ENCODE measurements around the gene AADACL3. TPM values are rescaled to one million over a fixed set of nuclear protein-coding genes. Genes with fewer than 3 reads are reported as not detected.

The AADACL3 gene
- polyA plus RNA-seq, 12 donors, result not detected

- DNase-seq, result no peak
Observed at GRCh38 chr1:12769031-12769430, 53.1 kb downstream of the AADACL3 start.

DNA sequence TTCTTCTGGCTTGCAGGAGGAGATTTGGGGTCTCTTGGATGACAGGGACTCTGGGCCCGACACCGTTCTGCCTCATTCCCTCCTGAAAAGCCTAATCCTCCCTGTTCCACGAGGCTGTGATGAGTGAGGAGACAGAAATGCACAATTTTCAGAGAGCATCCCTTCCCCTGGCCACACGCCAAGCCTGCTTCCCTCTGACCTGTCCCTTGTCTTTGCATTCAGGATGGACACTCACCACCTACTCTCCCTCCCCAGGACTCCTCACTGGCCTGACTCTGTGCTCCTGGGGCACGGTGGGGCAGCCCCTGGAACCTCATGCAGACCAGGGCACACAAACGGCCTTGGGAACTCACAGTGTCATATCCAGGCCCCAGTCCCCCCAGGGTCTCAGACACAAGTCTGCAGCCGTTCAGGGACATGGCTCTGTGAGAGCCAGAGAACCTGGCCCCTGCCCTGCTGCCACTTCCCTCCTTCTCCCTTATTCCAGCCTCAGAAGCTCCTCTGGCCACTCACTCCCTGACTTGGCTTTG lies 54.1 kb downstream of the AADACL3 start:
- DNase-seq, result no peak

DNA sequence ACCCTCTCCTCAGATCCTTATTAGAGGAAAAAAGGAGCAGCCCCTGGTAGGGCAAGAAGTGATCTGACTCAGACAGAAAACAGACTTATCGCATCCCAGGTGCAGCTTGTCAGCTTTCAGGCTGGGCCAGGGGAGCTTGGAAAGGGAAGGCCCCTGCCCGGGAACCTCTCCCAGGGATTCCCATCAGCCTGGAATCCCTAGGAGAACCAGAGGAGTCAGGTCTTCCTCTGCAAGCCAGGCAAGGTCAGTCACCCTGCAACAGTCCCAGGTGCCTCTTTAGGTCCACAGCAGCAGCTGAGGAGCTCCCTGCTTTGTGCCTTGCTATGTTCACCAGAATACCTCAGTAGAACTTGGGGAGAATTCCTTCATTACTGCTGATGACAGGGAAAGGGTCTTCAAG lies 54.7 kb downstream of the AADACL3 start:
- DNase-seq, result no peak

GRCh38 chr1:12771186-12771585 lies 55.3 kb downstream of the AADACL3 start:
- DNase-seq, result no peak

DNA sequence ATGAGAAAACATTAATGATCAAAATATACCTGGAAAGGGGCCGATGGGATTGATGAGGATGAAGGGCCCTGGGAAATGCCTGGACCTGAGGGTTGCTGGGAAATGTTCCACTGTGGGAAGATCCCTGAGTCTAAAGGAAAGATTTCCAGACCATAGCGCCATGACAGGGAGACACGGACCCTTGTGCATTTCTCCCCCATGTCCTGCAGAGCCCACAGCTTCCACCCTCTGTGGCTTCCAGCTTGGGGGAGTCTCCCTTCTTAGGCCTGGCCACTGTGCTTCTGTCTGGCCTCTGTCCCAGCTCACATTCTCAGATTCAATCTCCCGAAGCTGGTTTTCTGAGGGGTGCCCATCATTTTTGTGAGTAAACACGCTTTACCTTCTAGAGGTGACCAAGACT lies 56.6 kb downstream of the AADACL3 start:
- DNase-seq, result no peak

DNA sequence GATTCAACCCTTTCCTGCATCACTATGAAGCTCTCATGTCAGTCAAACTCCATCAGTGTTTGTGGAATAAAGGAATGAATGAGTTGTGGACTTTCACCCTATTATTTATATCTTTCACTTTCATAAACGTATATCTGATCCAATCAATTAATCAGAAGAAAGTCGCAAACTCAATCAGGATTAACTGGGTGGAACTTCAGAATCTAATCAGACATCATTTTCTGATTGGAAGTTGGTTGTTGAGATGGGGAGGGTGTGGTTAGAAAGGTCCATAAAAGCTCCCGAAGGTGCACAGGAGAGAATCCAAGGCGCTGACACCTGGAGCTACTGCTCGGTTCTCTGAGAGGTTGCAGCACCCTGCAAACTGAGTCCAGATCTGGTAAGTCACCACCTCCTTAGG lies 57.5 kb downstream of the AADACL3 start, which contains the start of gene PRAMEF12:
Gene PRAMEF12, plus strand, starts transcription at position 301 of the 400 bp plus-strand sequence. CDS start 1,130 bp downstream, outside the sequence.
- DNase-seq, result no peak

GRCh38 chr1:12774801-12775345 lies 59.0 kb downstream of the AADACL3 start:
- no peak for DNase-seq

- DNase-seq, result no peak
Observed at GRCh38 chr1:12775443-12775842, 59.5 kb downstream of the AADACL3 start.

DNA sequence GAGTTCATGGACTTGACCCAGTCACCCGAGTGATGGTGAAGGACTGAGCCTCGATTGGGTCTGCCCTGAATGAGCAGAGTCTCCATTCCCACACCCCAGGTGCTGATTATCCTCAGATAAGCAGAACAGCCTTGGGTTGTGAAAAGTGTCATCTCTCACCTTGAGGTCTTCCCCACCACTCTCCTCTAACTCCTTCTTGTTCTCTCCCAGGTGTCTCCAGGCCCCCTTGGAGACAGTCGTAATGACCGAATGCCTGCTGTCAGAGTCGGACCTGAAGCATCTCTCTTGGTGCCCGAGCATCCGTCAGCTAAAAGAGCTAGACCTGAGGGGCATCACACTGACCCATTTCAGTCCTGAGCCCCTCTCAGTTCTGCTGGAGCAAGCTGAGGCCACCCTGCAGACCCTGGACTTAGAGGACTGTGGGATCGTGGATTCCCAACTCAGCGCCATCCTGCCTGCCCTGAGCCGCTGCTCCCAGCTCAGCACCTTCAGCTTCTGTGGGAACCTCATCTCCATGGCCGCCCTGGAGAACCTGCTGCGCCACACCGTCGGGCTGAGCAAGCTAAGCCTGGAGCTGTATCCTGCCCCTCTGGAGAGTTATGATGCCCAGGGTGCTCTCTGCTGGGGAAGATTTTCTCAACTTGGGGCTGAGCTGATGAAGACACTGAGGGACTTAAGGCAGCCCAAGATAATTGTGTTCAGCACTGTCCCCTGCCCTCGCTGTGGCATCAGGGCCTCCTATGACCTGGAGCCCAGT lies 61.1 kb downstream of the AADACL3 start:
- no peak for DNase-seq

Other genes with a start within 250 kb of the AADACL3 start
- gene DHRS3, start 97.9 kb upstream of the AADACL3 start, polyA plus RNA-seq (ENCODE audit: insufficient read length in 12 of 12), result 10 to 100 TPM in 11 of 12 donors, not detected in 1; 11.0 to 25.4 (median 14.8) TPM
- gene AADACL4, start 72.0 kb upstream of the AADACL3 start, polyA plus RNA-seq (ENCODE audit: insufficient read length in 12 of 12), result not detected
- 1 to 10 TPM in 2 of 12 donors, under 1 TPM in 8, not detected in 2; 0.19 to 2.5 (median 0.63) TPM for gene CFAP107, start 30.1 kb downstream of the AADACL3 start, polyA plus RNA-seq (ENCODE audit: insufficient read length in 12 of 12)
- gene PRAMEF12, start 57.6 kb downstream of the AADACL3 start, polyA plus RNA-seq (ENCODE audit: insufficient read length in 12 of 12), result not detected
- not detected for gene PRAMEF1, start 75.3 kb downstream of the AADACL3 start, polyA plus RNA-seq (ENCODE audit: insufficient read length in 12 of 12)
- not detected for gene PRAMEF11, start 115.3 kb downstream of the AADACL3 start, polyA plus RNA-seq (ENCODE audit: insufficient read length in 12 of 12)
- under 1 TPM in 5 of 12 donors, not detected in 7; 0.12 to 0.32 (median 0.23) TPM for gene HNRNPCL1, start 132.6 kb downstream of the AADACL3 start, polyA plus RNA-seq (ENCODE audit: insufficient read length in 12 of 12)
- gene PRAMEF2, start 141.0 kb downstream of the AADACL3 start, polyA plus RNA-seq (ENCODE audit: insufficient read length in 12 of 12), result not detected
- gene PRAMEF4, start 170.1 kb downstream of the AADACL3 start, polyA plus RNA-seq (ENCODE audit: insufficient read length in 12 of 12), result not detected
- not detected for gene PRAMEF10, start 182.2 kb downstream of the AADACL3 start, polyA plus RNA-seq (ENCODE audit: insufficient read length in 12 of 12)
- gene PRAMEF7, start 200.5 kb downstream of the AADACL3 start, polyA plus RNA-seq (ENCODE audit: insufficient read length in 12 of 12), result not detected
- gene PRAMEF6, start 231.5 kb downstream of the AADACL3 start, polyA plus RNA-seq (ENCODE audit: insufficient read length in 12 of 12), result not detected